Stimulated activated memory B cell treated with anti-CD40 and anti-IgM and Interleukin-4, amounts not matched to agents 10 μg/mL and 1 μg/mL and 100 μg/mL, for 72 hours (primary cell): ENCODE measurements around the gene ITGAD.

Source experiments
- ATAC-seq: fragments of 150-1000 bp; cut with Tn5 transposase; 2 replicates; pipeline ENCODE4 v1.10.0; 2021
- H3K27ac Mint-ChIP-seq: one replicate; pipeline ENCODE4 v1.8.0; 2022; ENCODE audit warnings: mild to moderate bottlenecking, mixed read lengths
- H3K27me3 Mint-ChIP-seq: one replicate; pipeline ENCODE4 v1.8.0; 2022; ENCODE audit warnings: mixed read lengths
- H3K36me3 Mint-ChIP-seq: one replicate; pipeline ENCODE4 v1.8.0; 2022; ENCODE audit warnings: mixed read lengths
- H3K4me1 Mint-ChIP-seq: one replicate; pipeline ENCODE4 v1.8.0; 2022; ENCODE audit warnings: mixed read lengths
- H3K4me3 Mint-ChIP-seq: one replicate; pipeline ENCODE4 v1.8.0; 2022; ENCODE audit warnings: mild to moderate bottlenecking, moderate library complexity, mixed read lengths
- H3K9me3 Mint-ChIP-seq: one replicate; pipeline ENCODE4 v1.8.0; 2022; ENCODE audit warnings: mixed read lengths

Gene ITGAD

DNA sequence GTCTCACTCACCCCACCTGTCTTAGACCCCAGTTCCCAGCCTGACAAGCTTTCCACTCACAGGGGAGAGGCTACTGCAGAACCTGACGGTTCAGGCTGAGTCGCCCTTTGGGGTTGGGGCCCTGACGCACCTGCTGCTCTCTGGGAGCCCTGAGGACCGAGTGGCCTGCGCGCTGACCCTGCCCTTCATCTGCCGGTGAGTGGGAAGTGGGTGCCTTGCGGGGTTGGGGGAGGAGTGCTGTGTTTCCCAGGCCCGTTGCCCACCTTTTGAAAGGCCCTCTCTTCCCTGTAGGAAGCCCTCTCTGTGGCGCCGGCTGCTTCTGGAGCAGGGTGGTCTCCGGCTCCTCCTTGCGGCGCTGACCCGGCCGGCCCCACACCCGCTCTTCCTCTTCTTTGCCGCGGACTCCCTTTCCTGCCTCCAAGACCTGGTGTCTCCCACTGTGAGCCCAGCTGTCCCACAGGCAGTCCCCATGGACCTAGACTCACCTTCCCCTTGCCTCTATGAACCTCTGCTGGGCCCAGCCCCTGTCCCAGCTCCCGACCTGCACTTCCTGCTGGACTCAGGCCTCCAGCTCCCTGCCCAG is 72.7 kb downstream of the ITGAD start:
- H3K27ac Mint-ChIP-seq = no peak overlapping the region
- H3K4me3 Mint-ChIP-seq = no peak overlapping the region
- H3K9me3 Mint-ChIP-seq = no peaks in the 10 kb centered on the region
- peaks cover 42% of the 10 kb centered on the region for H3K4me1 Mint-ChIP-seq
- H3K36me3 Mint-ChIP-seq = peaks cover 46% of the 10 kb centered on the region
- no peak for ATAC-seq
- peaks cover 2% of the 10 kb centered on the region for H3K27me3 Mint-ChIP-seq

DNA sequence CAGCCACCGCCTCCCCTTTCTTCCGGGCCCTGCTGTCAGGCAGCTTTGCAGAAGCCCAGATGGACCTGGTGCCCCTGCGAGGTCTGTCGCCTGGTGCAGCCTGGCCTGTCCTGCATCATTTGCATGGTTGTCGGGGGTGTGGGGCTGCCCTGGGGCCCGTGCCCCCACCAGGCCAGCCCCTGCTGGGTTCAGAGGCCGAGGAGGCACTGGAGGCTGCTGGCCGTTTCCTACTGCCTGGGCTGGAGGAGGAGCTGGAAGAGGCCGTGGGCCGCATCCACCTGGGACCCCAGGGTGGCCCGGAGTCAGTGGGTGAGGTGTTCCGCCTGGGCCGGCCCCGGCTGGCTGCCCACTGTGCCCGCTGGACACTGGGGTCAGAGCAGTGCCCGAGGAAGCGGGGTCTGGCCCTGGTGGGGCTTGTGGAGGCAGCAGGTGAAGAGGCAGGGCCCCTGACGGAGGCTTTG is 73.3 kb downstream of the ITGAD start:
- Mint-ChIP-seq H3K4me3 (no peak overlapping the region), H3K36me3 (peaks cover 46% of the 10 kb centered on the region), H3K27ac (no peak overlapping the region), H3K27me3 (peaks cover 7% of the 10 kb centered on the region), H3K4me1 (peaks cover 42% of the 10 kb centered on the region), H3K9me3 (no peaks in the 10 kb centered on the region)
- ATAC-seq = peak; percentile 24

DNA sequence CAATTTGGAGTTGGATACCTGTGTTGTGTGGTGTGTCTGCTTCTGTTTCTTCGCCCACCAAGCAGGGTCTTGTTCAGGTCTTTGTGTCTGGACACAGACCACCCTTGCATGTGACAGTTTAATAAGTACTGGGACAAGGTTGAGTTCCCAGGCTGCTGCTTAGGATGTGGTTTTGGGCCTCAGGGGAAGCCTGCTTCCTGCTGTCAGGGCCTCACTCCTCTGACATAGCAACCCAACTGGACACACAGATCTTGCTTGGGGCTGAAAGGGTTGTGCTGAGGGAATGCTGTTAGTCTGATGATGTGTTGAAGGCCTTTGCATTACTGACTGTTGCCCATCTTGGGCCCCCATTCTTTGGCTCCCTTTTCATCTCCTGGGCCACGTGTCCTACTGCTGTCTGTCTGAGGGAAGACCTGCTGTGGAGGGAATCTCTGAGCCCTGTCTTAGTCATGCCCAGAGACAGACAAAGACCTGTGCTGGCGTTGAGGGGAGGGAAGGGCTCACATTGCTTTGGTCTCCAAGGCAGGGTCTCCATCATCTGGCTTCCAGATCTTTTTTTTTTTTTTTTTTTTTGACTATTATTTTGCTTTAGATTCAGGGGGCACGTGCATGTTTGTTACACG is 74.1 kb downstream of the ITGAD start:
- peak; percentile 66 for ATAC-seq
- Mint-ChIP-seq H3K9me3 (no peaks in the 10 kb centered on the region), H3K4me3 (no peak overlapping the region), H3K36me3 (peaks cover 46% of the 10 kb centered on the region), H3K4me1 (peaks cover 45% of the 10 kb centered on the region), H3K27me3 (peaks cover 13% of the 10 kb centered on the region), H3K27ac (peak overlapping the region; percentile 7)

DNA sequence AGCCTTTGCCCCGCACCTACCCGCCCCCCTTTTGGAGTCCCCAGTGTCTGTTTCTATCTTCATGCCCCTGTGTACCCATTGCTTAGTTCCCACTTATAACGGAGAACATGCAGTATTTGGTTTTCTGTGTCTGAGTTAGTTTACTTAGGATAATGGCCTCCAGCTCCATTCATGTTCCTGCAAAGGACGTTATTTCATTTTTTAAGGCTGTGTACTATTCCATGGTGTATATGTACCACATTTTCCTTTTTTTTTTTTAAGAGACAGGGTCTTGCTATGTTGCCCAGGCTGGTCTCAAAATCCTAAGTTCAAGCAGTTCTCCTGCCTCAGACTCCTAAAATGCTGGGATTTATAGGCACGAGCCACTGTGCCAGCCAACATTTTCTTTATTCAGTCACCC is 74.7 kb downstream of the ITGAD start:
- Mint-ChIP-seq H3K9me3 (no peaks in the 10 kb centered on the region), H3K36me3 (peaks cover 40% of the 10 kb centered on the region), H3K4me3 (no peak overlapping the region), H3K4me1 (peaks cover 46% of the 10 kb centered on the region), H3K27ac (peak overlapping the region; percentile 7), H3K27me3 (peaks cover 19% of the 10 kb centered on the region)
- no peak for ATAC-seq

DNA sequence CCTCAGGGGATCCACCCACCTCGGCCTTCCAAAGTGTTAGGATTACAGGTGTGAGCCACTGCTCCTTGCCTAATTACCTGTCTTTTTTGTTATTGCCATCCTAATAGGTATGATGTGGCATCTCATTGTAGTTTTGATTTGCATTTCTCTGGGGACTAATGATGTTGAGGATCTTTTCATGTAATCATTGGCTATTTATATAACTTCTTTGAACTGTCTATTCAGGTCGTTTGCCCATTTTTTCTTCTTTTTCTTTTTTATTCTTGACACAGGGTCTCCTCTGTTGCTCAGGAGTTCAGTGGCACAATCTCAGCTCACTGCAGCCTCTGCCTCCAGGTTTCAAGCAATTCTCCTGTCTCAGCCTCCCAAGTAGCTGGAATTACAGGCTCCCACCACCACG is 77.5 kb downstream of the ITGAD start:
- Mint-ChIP-seq H3K9me3 (no peaks in the 10 kb centered on the region), H3K4me3 (no peak overlapping the region), H3K36me3 (peaks cover 14% of the 10 kb centered on the region), H3K27ac (no peak overlapping the region), H3K4me1 (peaks cover 33% of the 10 kb centered on the region), H3K27me3 (peaks cover 27% of the 10 kb centered on the region)
- no peak for ATAC-seq

DNA sequence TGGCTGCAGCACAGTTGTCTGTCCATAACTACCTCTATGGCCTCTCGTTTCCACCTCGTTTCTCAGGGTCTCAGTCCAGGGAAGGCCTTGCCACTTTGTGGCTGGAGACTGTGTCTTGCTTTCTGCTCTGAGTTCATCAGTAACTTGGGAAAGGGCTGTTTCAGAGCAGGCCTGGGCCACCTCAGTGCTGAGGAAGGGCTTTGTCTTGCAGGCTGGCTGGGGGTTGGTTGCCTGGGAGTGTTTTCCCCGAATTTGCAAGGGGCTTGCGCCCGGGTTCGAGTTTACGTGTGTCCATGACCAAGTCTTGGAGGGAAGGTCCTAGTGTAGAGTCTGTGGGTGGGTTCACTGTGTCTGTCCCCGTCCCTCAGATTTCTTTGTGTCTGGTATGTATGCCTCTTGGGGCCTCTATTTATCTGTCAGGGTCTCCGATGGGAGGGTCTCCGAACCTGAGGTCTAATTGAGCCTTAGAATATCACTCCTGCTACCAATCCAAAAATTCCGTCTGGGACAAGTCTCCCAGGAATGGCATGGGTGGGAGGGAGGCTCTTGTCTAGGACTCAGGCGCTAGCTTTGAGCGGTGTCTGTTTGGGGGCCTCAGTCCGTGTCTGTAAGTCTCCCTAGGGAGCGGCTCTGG is 78.2 kb downstream of the ITGAD start:
- ATAC-seq = no peak
- Mint-ChIP-seq H3K4me3 (no peak overlapping the region), H3K4me1 (peaks cover 37% of the 10 kb centered on the region), H3K27me3 (peaks cover 31% of the 10 kb centered on the region), H3K27ac (no peak overlapping the region), H3K36me3 (peaks cover 6% of the 10 kb centered on the region), H3K9me3 (no peaks in the 10 kb centered on the region)

DNA sequence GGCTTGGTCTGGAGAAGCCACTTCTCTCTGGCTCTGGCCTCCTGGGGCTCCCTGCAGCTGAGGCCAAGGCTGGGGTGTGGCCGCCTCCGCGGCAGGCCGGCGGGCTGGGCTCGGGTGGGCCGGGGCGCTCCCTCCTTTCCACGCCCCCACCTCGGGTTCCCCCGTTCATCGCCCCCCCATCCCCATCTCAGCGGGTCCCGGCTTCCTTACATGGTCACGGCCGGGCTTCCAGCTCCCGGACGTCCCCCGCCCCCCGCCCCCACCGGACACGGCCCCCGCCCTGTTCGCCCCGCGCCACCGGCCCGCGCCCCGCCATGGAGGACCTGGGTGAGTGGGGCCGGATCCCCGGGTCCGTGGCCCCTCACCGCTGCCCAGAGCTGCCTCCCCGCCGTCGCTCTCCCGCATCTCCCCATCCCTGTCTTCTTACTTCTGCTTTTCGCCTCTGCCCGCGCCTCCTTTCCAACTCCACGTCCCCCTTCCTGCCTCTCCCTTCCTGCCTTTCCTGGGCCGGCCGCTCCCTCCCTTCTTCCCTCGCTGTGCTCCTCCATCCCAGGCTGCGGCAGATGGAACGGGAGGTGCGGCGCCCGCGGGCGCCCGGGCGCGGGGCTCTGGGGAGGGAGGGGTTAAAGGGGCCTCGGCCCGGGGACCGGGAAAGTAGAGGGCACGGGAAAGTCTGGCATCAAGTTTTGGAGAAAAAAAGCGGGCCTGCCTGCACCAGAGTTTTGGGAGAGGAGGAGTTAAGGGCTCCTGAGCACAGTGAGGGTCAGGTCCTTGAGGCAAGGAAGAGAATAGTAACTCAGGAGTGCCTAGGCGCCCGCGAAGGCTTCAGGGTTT is 79.0 kb downstream of the ITGAD start, which contains the start of gene TGFB1I1:
TSS of gene TGFB1I1 (plus strand) at position 278 of the 834 bp plus-strand sequence. CDS start at position 315, 37 bp downstream.
- peak within 1 kb of the TSS; percentile 57 for H3K27ac Mint-ChIP-seq

DNA sequence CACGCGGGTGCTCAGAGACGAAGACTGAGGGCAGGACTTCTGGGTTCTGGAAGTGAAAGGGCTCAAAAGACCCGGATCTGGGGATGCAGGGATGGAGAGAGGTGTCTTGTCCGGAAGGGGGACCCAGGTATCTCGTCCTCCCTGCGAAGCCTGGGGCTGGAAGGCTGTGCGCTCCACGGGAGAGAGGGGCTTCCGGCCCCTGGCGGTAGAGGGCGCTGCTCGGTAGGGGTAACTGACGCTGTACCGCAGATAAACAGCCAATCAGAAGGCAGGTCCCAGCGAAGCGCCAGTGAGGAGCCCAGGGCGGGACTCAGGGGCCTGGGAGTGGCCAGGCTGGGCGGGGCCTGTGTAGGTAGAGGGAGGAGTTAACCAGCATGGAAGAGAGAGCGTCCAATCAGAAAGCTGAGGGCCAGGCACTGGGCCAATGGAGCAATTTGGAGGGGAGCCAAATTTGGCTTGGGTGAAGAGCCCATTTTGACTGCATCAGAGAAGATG is 79.6 kb downstream of the ITGAD start:
- H3K4me1 Mint-ChIP-seq = peaks cover 37% of the 10 kb centered on the region
- H3K27ac Mint-ChIP-seq = peak overlapping the region; percentile 57
- H3K4me3 Mint-ChIP-seq = peak overlapping the region; percentile 73
- peaks cover 40% of the 10 kb centered on the region for H3K27me3 Mint-ChIP-seq
- H3K9me3 Mint-ChIP-seq = no peaks in the 10 kb centered on the region
- peak; percentile 34 for ATAC-seq
- no peaks in the 10 kb centered on the region for H3K36me3 Mint-ChIP-seq

More for the DNA sequence above, 79.0 kb downstream of the ITGAD start, which contains the start of gene TGFB1I1:
- Mint-ChIP-seq H3K27me3 (peaks cover 36% of the 10 kb centered on the region), H3K4me3 (peak within 1 kb of the TSS; percentile 73), H3K4me1 (peaks cover 37% of the 10 kb centered on the region), H3K9me3 (no peaks in the 10 kb centered on the region), H3K36me3 (no peaks in the 10 kb centered on the region)
- ATAC-seq = peak; percentile 28

DNA sequence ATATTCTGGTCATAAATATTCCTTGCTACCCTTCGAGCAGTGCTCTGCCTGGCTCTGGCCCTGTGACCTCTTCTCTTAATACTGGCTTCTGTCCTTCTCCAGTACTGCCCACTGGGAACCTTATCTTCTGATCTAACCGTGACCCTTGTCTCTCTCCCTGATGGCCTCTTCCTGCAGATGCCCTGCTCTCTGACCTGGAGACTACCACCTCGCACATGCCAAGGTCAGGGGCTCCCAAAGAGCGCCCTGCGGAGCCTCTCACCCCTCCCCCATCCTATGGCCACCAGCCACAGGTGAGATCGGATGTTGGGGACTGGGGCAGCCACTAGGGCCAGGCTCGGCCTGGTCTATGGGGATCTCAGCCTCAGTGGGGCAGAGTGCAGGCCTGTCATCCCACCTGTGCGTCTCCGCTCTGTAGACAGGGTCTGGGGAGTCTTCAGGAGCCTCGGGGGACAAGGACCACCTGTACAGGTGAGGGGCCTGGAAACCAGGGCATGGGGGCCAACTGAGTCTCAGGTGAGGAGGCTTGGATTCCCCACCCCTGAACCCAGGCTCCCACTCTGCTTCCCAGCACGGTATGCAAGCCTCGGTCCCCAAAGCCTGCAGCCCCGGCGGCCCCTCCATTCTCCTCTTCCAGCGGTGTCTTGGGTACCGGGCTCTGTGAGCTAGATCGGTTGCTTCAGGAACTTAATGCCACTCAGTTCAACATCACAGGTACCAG is 80.3 kb downstream of the ITGAD start:
- Mint-ChIP-seq H3K36me3 (no peaks in the 10 kb centered on the region), H3K27ac (no peak overlapping the region), H3K9me3 (no peaks in the 10 kb centered on the region), H3K4me3 (no peak overlapping the region), H3K27me3 (peaks cover 44% of the 10 kb centered on the region), H3K4me1 (peaks cover 39% of the 10 kb centered on the region)
- no peak for ATAC-seq

DNA sequence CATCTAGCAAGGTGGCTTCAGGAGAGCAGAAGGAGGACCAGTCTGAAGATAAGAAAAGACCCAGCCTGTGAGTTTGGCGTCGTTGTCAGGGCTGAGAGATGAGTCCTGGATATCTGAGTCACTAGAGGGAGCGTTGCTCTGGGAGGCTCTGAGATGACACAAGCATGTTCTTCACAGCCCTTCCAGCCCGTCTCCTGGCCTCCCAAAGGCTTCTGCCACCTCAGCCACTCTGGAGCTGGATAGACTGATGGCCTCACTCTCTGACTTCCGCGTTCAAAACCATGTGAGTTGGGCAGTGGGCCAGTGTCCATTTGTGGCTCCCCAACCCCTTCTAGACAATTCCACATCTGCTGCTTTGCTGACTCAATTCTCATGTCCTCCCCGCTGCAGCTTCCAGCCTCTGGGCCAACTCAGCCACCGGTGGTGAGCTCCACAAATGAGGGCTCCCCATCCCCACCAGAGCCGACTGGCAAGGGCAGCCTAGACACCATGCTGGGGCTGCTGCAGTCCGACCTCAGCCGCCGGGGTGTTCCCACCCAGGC is 81.1 kb downstream of the ITGAD start:
- no peaks in the 10 kb centered on the region for H3K36me3 Mint-ChIP-seq
- no peak for ATAC-seq
- peaks cover 39% of the 10 kb centered on the region for H3K4me1 Mint-ChIP-seq
- H3K27me3 Mint-ChIP-seq = peaks cover 44% of the 10 kb centered on the region
- no peak overlapping the region for H3K27ac Mint-ChIP-seq
- no peaks in the 10 kb centered on the region for H3K9me3 Mint-ChIP-seq
- H3K4me3 Mint-ChIP-seq = no peak overlapping the region

DNA sequence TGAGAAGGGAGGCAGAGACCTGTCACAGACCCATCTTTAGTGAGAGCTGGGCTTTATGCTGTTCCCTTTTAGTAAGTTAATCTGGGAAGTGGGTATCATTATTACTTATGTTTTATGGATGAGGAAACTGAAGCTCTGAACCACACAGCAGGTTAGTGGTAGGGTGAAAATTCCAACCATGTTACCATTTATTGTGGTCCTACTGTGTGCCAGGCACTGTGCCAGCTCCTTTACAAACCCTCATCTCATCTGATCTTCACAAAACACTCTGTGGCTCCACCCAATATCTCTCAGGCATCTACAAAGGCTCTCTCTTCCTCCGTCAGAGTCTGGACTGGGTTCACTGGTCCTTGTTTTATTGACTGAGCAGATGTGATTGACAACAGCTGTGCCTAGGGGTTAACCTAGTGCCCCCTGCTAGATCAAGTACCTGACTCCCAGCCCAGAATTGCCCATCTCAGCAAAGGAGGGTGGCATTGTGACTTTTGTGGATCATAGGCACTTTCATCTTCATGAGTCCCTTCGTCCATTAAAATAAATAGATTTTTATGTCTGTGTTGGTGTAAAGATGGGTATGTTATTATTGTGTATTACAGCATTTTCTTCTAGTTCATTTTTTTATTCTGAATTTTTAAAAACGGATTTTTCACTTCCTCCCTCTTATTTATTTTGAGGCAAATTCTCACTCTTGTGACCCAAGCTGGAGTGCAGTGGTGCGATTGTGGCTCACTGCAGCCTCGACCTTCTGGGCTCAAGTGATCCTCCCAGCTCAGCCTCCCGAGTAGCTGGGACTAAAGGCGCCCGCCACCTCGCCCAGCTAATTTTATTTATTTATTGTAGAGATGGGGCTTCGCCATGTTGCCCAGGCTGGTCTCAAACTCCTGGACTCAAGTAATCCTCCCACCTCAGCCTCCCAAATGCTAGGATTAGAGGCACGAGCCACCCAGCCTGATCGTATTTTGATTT is 81.9 kb downstream of the ITGAD start:
- Mint-ChIP-seq H3K27ac (no peak overlapping the region), H3K36me3 (no peaks in the 10 kb centered on the region), H3K4me3 (no peak overlapping the region), H3K4me1 (peaks cover 39% of the 10 kb centered on the region), H3K27me3 (peaks cover 44% of the 10 kb centered on the region), H3K9me3 (no peaks in the 10 kb centered on the region)
- ATAC-seq = no peak

DNA sequence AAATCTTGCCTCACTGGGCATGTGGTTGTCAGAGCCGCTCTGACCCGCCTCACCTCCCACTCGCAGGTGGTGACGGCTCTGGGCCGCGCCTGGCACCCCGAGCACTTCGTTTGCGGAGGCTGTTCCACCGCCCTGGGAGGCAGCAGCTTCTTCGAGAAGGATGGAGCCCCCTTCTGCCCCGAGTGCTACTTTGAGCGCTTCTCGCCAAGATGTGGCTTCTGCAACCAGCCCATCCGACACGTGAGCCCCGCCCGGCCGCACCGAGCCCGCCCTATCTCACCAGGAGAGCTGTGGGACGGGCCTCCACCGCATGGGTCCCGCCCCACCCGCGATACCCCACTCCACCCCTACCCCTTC is 82.8 kb downstream of the ITGAD start:
- Mint-ChIP-seq H3K27ac (no peak overlapping the region), H3K4me3 (peak overlapping the region; percentile 87), H3K9me3 (no peaks in the 10 kb centered on the region), H3K27me3 (peaks cover 42% of the 10 kb centered on the region), H3K4me1 (peaks cover 38% of the 10 kb centered on the region), H3K36me3 (no peaks in the 10 kb centered on the region)
- no peak for ATAC-seq
